Stimulated activated CD8-positive, alpha-beta memory T cell treated with anti-CD3 and anti-CD28 coated beads, Interleukin-7, amount 100 ng/mL, for 24 hours (primary cell): ENCODE data around the gene ACOXL.
"Not testable (repeated sequence)": the region's sequence is repeated elsewhere in the genome, so short reads cannot be mapped to it uniquely, and the experiment has no call there.

ENCODE experiments used
- DNase-seq: peaks from one replicate; pipeline ENCODE4 v3.0.0-alpha.2; 2020; ENCODE audit warnings: low read depth

ACOXL gene

DNA sequence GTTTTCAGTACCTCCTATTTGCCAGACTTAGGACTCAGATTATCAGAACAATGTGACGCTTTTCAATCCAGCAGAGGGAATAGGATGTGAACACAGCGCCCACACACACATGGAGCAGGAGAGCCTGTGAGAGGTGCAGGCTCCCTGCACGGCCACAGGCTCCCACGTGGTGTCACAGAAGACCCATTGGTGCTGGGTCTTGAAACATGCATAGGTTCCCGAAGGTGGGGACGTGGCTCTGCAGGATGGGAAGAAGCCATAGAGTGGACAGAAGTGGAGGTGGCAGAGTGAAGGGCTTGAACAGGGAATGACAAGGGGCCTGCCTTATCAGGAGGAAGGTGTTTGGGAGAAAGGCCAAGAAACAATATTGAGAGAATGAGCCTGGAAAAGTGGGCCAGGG lies 309.9 kb downstream of the ACOXL start:
- DNase-seq = no peak

GRCh38 chr2:111042772-111043771 lies 310.7 kb downstream of the ACOXL start:
- DNase-seq = no peak

DNA sequence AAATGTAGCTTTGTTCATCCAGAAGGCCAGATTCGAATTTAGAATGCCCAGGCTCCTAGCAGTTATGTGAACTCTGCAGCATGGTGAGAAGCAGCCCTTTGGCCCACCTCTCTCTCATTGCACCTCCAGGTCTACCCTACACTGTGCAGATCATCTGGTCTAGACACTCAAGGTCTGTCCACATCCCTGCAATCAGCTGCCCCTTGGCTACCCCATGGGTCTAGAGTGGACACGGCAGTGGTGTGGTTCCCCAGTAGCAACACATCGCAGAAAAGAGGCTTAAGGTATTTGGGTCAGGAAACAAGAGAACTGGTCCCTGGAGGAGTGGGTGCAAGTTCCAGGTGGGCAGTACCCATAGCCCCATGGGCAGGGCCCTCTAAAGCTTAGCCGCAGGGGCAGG lies 311.7 kb downstream of the ACOXL start:
- no peak for DNase-seq

GRCh38 chr2:111045236-111045635 lies 312.9 kb downstream of the ACOXL start:
- DNase-seq = not testable (repeated sequence)

DNA sequence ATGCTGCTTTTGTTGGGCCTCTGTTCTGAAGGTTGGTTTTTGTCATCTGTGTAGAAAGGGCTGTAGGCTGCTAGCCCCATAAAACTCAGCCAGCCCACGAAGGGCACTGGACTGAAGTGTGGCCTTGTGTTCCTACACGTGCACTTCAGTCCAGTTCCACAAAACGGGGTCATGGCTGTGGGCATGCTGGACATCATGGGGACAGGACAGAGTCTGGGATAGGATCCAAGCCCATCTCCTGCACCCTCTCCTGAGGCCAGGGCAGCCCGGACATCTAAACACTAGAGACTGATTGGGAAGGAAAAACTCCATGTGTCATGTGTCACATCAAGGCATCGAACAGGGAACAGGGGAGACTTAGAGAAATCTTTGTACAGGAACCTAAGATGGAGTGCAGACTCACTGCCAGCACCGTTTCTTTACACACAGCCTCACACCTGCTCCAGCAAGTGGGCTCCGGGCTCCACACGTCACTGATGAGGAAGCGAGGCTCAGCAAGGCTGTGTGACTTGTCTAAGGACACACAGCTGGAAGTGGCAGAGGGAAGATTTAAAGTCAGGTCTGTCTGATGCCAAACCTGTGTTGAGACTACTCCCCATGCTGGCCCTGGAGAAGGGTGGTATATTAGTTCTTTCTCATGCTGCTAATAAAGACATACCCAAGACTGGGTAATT lies 313.5 kb downstream of the ACOXL start:
- no peak for DNase-seq

- no peak for DNase-seq
Measured at GRCh38 chr2:111046670-111047069, 314.3 kb downstream of the ACOXL start.

GRCh38 chr2:111048856-111049768 lies 316.7 kb downstream of the ACOXL start:
- no peak for DNase-seq

GRCh38 chr2:111049792-111050640 lies 317.6 kb downstream of the ACOXL start:
- DNase-seq = no peak

GRCh38 chr2:111050701-111051376 lies 318.5 kb downstream of the ACOXL start:
- no peak for DNase-seq

GRCh38 chr2:111052621-111053020 lies 320.2 kb downstream of the ACOXL start:
- no peak for DNase-seq

- no peak for DNase-seq
Measured at GRCh38 chr2:111053266-111053665, 320.9 kb downstream of the ACOXL start.

- no peak for DNase-seq
Measured at GRCh38 chr2:111053825-111054515, 321.6 kb downstream of the ACOXL start.

DNA sequence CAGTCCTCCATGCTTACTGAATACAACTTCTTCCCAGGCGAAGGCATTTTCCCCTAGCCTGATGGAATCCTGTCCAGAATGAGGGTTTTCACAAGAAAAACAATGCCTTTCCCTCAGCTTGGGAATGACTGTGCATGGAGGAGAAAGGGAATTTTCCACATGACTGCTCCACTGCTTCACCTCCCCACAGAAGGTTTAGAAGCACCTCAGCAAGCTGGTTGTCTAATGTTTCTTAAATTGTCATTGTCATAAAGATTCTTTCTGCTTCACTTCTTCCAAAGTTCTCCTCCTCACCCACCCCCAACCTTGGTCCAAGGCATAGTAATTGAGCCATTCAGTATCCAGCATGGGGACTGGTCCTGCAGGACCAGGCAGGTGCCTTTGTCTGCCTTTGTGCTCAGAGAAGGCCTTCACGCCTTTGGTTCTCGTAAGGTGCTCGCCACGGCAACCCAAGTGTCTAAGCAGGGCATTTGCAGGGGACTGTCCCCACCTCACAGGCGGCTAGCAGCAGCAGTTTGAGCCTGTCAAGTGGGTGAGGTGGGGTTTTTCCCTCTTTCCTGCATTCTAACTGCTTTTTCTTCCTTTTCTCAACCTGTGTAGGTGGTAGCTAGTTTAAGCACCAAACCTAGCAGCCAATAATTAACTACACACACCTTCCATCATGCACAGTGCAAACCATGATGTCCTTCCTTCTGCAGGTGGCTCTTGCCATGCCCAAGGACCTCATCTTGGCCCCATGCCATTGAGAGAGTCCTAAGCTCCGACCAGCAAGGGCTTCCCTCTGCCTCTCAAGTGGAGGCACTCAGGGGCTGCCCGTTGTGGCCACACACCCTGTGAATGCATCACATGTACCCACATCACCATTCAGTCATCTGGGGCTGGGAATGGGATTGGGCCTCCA lies 322.7 kb downstream of the ACOXL start:
- DNase-seq = no peak

- DNase-seq = no peak
Measured at GRCh38 chr2:111055735-111056134, 323.4 kb downstream of the ACOXL start.

- DNase-seq = no peak
Measured at GRCh38 chr2:111057045-111057444, 324.7 kb downstream of the ACOXL start.

DNA sequence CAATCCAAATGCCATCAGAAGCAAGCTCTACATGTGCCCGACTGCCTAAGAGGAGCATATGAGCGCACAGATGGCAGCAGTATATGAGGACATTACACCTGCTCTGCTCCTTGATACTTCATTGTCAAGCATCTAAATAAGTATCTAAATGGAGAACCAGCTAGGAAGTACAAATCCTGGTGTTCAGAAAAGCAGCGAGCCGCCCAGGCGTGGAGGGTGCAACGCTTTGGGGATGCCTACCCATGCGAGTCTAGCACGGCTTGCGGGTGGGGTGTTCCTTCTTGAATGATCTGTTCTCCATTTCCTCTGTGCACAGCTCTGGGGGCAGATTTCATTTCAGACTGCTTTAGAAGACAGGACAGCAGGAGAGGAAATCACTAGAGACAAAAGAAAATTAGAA lies 325.3 kb downstream of the ACOXL start:
- DNase-seq = no peak

- no peak for DNase-seq
Measured at GRCh38 chr2:111058264-111058663, 325.9 kb downstream of the ACOXL start.

GRCh38 chr2:111061191-111061590 lies 328.8 kb downstream of the ACOXL start:
- DNase-seq = no peak

DNA sequence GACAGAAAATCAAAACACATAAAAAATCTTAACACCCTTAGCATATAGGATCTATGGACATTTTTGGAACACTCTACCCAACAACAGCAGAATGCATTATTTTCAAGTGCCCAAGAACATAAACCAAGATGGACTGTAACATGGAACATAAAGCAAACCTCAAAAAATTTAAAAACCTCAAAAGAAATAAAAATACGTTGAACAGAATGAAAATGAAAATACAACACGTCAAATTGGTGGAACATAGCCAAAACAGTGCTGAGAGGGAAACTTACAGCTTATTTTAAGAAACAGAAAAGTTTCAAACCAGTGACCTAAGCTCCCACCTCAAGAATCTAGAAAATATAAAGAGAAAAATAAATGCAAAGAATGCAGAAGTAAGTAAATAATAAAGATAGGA lies 330.0 kb downstream of the ACOXL start:
- no peak for DNase-seq
